Lung (tissue), 12 donors: ENCODE measurements around the gene GTF2A1L. TPM values are rescaled to one million over a fixed set of nuclear protein-coding genes. Genes with fewer than 3 reads are reported as not detected.
"Not testable (repeated sequence)": the region's sequence is repeated elsewhere in the genome, so short reads cannot be mapped to it uniquely, and the experiment has no call there.

Experiments
- ATAC-seq: fragments of 200-7000 bp; cut with Tn5 transposase; one replicate; pipeline ENCODE4 v1.9.1; 2020; ENCODE audit warnings: moderate number of reproducible peaks; ENCODE audit not compliant: insufficient read depth, low FRiP score
- DNase-seq, 3 donors: peaks; one replicate each; pipeline ENCODE4 v3.0.0-alpha.2; 2013 to 2017
- H3K27ac ChIP-seq, 2 donors: one replicate each; pipeline ENCODE4 v1.5.1; 2013; ENCODE audit warnings: mild to moderate bottlenecking in 2 of 2, moderate library complexity in 2 of 2, control low read depth in 1 of 2, inconsistent platforms in 1 of 2, low read depth in 1 of 2, low read length in 1 of 2
- H3K27me3 ChIP-seq, 3 donors: one replicate each; pipeline ENCODE4 v1.5.1; 2013; ENCODE audit warnings: low read length in 2 of 3; ENCODE audit not compliant: control insufficient read depth in 3 of 3, insufficient read depth in 3 of 3
- H3K36me3 ChIP-seq, 4 donors: one replicate each; pipeline ENCODE4 v1.5.1; 2013; ENCODE audit warnings: low read length in 4 of 4, mild to moderate bottlenecking in 1 of 4, moderate library complexity in 1 of 4; ENCODE audit not compliant: control insufficient read depth in 4 of 4, insufficient read depth in 4 of 4
- H3K4me1 ChIP-seq, 5 donors: one replicate each; pipeline ENCODE4 v1.5.1; 2013; ENCODE audit warnings: low read length in 5 of 5, mild to moderate bottlenecking in 2 of 5, moderate library complexity in 1 of 5; ENCODE audit not compliant: control insufficient read depth in 5 of 5, insufficient read depth in 5 of 5
- H3K4me3 ChIP-seq: one replicate; pipeline ENCODE4 v1.5.1; 2013; ENCODE audit warnings: mild to moderate bottlenecking, control low read depth, moderate library complexity
- H3K9ac ChIP-seq, 2 donors: one replicate each; pipeline ENCODE4 v1.5.1; 2013; ENCODE audit warnings: low read length in 2 of 2, control low read depth in 1 of 2; ENCODE audit not compliant: insufficient read depth in 1 of 2
- H3K9me3 ChIP-seq, 4 donors: one replicate each; pipeline ENCODE4 v1.5.1; 2013; ENCODE audit warnings: low read length in 3 of 4, mild to moderate bottlenecking in 1 of 4, moderate library complexity in 1 of 4; ENCODE audit not compliant: control insufficient read depth in 4 of 4, insufficient read depth in 3 of 4
- WGBS, 2 donors: extraction: QIAGEN DNeasy Blood & Tissue Kit; methylation state at CpG; one replicate each; pipeline ENCODE4 v1.1.7; 2013; 5-methylcytosine and 5-hydroxymethylcytosine counted together
- polyA plus RNA-seq, 2 donors: library from polyadenylated mRNA; stranded (reverse); fragments of 200-250 nt; gene quantifications; one replicate each; pipeline ENCODE4 v1.2.1, GENCODE V29; 2013
- total RNA-seq, 2 donors: library from RNA; depleted of rRNA in 1 of 2; stranded (reverse); fragments of >200 nt in 1 of 2; gene quantifications; one replicate each; pipeline ENCODE4 v1.2.1, GENCODE V29; 2014 to 2021
- TF ChIP-seq, protein P1 (sequence below): IDR thresholded peaks from 2 replicates; pipeline ENCODE4 v1.5.1; 2012; ENCODE audit warnings: mild to moderate bottlenecking; ENCODE audit errors: control extremely low read depth, extremely low read depth
- donor health status: control.
- donor health status: control.
- donor health status: Bipolar disorder and iron deficiency.
- donor health status: healthy.
- donor health status: DM: yes; HTN: yes; CAD: no.

Gene GTF2A1L
- total and polyA plus RNA-seq, 4 donors = 0.39 to 1.6 (median 0.51) TPM; not detected in 1

DNA sequence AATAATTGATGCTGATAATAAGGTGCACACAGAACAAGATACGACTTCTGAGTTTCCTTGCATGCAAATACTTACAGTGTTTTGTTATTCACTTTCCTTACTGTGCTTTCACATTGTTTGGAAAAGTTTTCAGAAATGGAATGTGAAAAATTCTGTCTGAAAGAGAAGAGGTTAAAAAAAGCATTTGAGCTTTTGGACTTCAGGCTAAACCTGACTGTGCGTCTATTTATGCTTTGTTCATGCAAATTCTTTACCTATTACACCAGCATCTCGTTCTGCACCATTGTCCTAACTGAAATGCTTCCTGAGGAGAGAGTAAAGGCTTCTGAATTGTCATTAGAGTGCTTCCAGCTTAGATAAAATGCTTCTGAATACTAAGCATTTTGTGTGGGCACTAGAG lies 76.5 kb downstream of the GTF2A1L start:
- Histone ChIP-seq H3K9ac (no peak overlapping the region), H3K4me3 (no peak overlapping the region), H3K4me1 (no peaks in the 10 kb centered on the region), H3K9me3 (no peaks in the 10 kb centered on the region), H3K27ac (no peak overlapping the region), H3K27me3 (no peaks in the 10 kb centered on the region), H3K36me3 (peaks cover 0 to 1% (median 0%) of the 10 kb centered on the region in 4 donors)
- DNase-seq = no peak
- WGBS, 2 donors = 39 to 68% methylated on average over 3 of the region's 3 CpGs
- TF ChIP-seq, protein P1, sequence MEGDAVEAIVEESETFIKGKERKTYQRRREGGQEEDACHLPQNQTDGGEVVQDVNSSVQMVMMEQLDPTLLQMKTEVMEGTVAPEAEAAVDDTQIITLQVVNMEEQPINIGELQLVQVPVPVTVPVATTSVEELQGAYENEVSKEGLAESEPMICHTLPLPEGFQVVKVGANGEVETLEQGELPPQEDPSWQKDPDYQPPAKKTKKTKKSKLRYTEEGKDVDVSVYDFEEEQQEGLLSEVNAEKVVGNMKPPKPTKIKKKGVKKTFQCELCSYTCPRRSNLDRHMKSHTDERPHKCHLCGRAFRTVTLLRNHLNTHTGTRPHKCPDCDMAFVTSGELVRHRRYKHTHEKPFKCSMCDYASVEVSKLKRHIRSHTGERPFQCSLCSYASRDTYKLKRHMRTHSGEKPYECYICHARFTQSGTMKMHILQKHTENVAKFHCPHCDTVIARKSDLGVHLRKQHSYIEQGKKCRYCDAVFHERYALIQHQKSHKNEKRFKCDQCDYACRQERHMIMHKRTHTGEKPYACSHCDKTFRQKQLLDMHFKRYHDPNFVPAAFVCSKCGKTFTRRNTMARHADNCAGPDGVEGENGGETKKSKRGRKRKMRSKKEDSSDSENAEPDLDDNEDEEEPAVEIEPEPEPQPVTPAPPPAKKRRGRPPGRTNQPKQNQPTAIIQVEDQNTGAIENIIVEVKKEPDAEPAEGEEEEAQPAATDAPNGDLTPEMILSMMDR = no peak
- no peak for ATAC-seq

DNA sequence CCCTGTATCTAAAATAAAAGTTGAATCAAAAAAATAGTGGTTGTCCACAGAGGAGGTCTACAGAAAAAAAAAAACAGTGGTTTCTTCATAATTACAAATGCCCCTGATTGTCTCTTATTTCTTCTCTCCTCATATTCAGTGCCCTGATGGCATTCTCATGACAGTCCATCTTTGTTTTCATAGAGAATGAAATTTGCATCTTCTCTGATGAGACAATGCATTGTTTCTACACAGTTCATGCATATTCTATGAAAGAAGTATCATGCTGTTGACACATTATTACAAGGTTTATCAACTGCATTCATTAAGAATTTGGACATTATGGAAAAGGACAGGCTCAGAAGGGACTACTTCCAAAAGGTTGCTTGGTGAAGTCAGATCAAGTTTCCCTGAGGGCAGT lies 78.3 kb downstream of the GTF2A1L start:
- H3K4me1 ChIP-seq = peaks cover 0 to 7% (median 0%) of the 10 kb centered on the region in 5 donors
- H3K9ac ChIP-seq = no peak overlapping the region
- no peak for DNase-seq
- TF ChIP-seq, protein P1 = no peak
- no peak for ATAC-seq
- H3K36me3 ChIP-seq = peaks cover 0 to 1% (median 0%) of the 10 kb centered on the region in 4 donors
- H3K27me3 ChIP-seq = no peaks in the 10 kb centered on the region
- H3K9me3 ChIP-seq = no peaks in the 10 kb centered on the region
- no peak overlapping the region for H3K4me3 ChIP-seq
- no peak overlapping the region for H3K27ac ChIP-seq

DNA sequence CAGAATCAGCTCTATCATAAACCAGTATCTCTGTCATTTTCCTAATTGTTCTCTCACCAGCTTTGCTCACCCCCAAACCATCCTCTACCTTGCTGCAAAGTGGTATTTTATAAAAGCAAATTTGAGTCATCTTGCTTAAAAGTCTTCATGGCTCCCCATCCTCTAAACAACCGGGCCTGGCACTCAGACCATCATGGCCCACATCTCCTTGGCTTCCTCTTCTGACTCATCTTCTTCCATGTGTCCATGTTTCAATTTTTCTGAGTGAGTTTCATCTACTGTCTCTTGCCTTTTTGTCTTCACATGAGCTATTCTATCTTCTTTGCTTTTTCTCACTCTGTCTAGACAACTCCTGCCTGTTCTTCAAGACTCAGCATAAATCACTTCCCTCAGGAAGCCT lies 79.2 kb downstream of the GTF2A1L start:
- Histone ChIP-seq H3K9ac (no peak overlapping the region), H3K36me3 (peaks cover 0 to 1% (median 0%) of the 10 kb centered on the region in 4 donors), H3K27me3 (no peaks in the 10 kb centered on the region), H3K4me3 (no peak overlapping the region), H3K4me1 (peaks cover 0 to 7% (median 0%) of the 10 kb centered on the region in 5 donors), H3K27ac (no peak overlapping the region), H3K9me3 (no peaks in the 10 kb centered on the region)
- WGBS, 2 donors = 83 to 89% methylated on average over 1 of the region's 1 CpG
- ATAC-seq (no peak), DNase-seq (no peak)
- TF ChIP-seq, protein P1 = no peak

DNA sequence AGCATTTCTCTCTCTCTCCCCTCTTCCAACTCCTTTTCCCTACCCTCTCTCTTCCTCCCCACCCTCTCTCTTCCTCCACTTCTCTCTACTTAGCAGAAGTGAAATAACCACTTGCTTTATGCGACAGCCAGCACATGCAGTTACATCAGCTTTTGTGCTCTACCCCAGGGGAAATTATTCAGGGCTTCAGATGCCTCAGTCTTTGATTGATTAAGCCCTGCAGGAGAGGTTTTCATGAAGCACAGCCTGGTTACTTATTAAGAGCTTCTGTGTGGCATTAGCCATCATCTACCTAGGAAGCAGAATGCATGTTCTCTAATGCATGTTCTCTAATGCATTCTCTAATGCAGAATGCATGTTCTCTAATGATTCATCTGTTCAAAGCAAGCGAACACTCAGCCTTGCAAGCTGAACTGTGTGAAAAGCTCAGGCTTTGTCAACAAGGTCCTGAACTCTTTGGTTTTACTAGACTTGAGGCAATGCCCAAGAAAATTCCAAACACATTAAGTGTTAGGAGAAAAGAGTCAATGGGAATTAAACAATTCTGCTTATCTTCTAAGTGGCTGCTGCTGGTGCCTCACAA lies 81.8 kb downstream of the GTF2A1L start:
- Histone ChIP-seq H3K9me3 (no peaks in the 10 kb centered on the region), H3K4me1 (peaks cover 0 to 7% (median 0%) of the 10 kb centered on the region in 5 donors), H3K4me3 (no peak overlapping the region), H3K27me3 (no peaks in the 10 kb centered on the region), H3K9ac (no peak overlapping the region), H3K27ac (no peak overlapping the region), H3K36me3 (peaks cover 0 to 1% (median 0%) of the 10 kb centered on the region in 4 donors)
- 61 to 68% methylated on average over 2 of the region's 2 CpGs for WGBS, 2 donors
- no peak for ATAC-seq
- TF ChIP-seq, protein P1 = no peak
- peak in 2 of 3 donors; percentile 31 to 55 for DNase-seq

DNA sequence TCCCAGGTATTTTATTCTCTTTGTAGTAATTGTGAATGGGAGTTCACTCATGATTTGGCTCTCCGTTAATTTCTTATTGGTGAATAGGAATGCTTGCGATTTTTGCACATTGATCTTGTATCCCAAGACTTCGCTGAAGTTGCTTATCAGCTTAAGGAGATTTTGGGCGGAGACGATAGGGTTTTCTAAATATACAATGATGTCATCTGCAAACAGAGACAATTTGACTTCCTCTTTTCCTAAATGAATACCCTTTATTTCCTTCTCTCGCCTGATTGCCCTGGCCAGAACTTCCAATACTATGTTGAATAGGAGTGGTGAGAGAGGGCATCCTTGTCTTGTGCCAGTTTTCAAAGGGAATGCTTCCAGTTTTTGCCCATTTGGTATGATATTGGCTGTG lies 86.0 kb downstream of the GTF2A1L start:
- not testable (repeated sequence) for DNase-seq, H3K36me3 ChIP-seq, H3K27ac ChIP-seq, H3K4me3 ChIP-seq, H3K9ac ChIP-seq, H3K9me3 ChIP-seq, H3K4me1 ChIP-seq, H3K27me3 ChIP-seq, ATAC-seq
- WGBS, 2 donors = 91 to 93% methylated on average over 6 of the region's 6 CpGs
